ENCODE data around the gene NDUFB2. TPM values are rescaled to one million over a fixed set of nuclear protein-coding genes. Genes with fewer than 3 reads are reported as not detected.
"Not testable (repeated sequence)": the region's sequence is repeated elsewhere in the genome, so short reads cannot be mapped to it uniquely, and the experiment has no call there.

The NDUFB2 gene
- total RNA-seq, 2 experiments from 2014 or later = 73.7 to 84.4 TPM

DNA sequence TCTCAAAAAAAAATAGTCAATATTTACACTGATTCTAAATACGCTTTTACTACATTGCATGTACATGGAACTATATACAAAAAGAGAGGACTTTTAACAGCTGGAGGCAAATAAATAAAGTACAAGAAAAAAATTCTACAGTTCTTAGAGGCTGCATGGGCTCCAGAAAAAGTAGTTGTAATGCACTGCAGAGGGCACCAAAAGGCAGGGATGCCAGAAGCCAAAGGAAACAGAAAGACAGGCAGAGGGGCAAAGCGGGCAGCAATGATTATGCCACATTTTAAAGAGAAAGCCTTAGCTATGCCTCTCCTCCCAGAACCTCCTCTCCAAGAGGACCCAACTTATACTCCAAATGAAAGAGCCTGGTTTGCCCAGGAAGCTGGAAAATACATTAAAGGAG, 35.4 kb upstream of the NDUFB2 start:
- Histone ChIP-seq H3K4me3 (ENCODE audit: low read length) (no peak overlapping the region), H3K4me1 (ENCODE audit: insufficient read depth, low read length) (peaks cover 12% of the 10 kb centered on the region), H3K36me3 (ENCODE audit: insufficient read depth, low read length) (no peaks in the 10 kb centered on the region), H3K27me3 (ENCODE audit: control insufficient read depth in 1 of 2, insufficient read depth in 2 of 2, low read length in 2 of 2) (no peaks in the 10 kb centered on the region), H3K27ac (ENCODE audit: low read depth in 1 of 2, low read length in 2 of 2) (no peak overlapping the region), H3K9me3 (ENCODE audit: control insufficient read depth in 1 of 2, insufficient read depth in 1 of 2, low read length in 2 of 2) (no peaks in the 10 kb centered on the region)
- CTCF ChIA-PET = no interaction called here
- Mint-ChIP-seq H3K4me1 (ENCODE audit: low read depth) (peaks cover 7% of the 10 kb centered on the region), H3K27me3 (peaks cover 16% of the 10 kb centered on the region), H3K4me3 (no peak overlapping the region), H3K36me3 (ENCODE audit: low read depth) (no peaks in the 10 kb centered on the region), H3K9me3 (no peaks in the 10 kb centered on the region), H3K27ac (no peak overlapping the region)
- intact Hi-C loops (cut with DNase I, micrococcal nuclease) = no loop called here
- DNase-seq (no peak), ATAC-seq (ENCODE audit: poor library complexity) (no peak)
- POLR2A ChIA-PET = interaction anchor here (2.5 kb wide), 1 partner anchor 12 kb away, joined by 7 read pairs; the partner anchor contains the start of gene ADCK2
- TF ChIP-seq, protein P1, sequence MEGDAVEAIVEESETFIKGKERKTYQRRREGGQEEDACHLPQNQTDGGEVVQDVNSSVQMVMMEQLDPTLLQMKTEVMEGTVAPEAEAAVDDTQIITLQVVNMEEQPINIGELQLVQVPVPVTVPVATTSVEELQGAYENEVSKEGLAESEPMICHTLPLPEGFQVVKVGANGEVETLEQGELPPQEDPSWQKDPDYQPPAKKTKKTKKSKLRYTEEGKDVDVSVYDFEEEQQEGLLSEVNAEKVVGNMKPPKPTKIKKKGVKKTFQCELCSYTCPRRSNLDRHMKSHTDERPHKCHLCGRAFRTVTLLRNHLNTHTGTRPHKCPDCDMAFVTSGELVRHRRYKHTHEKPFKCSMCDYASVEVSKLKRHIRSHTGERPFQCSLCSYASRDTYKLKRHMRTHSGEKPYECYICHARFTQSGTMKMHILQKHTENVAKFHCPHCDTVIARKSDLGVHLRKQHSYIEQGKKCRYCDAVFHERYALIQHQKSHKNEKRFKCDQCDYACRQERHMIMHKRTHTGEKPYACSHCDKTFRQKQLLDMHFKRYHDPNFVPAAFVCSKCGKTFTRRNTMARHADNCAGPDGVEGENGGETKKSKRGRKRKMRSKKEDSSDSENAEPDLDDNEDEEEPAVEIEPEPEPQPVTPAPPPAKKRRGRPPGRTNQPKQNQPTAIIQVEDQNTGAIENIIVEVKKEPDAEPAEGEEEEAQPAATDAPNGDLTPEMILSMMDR (IDR thresholded peaks at IDR 0.05) = no peak

- DNase-seq; H3K27me3 Mint-ChIP-seq; H3K36me3 ChIP-seq (ENCODE audit: insufficient read depth, low read length); H3K27ac Mint-ChIP-seq; H3K9me3 ChIP-seq (ENCODE audit: control insufficient read depth in 1 of 2, insufficient read depth in 1 of 2, low read length in 2 of 2); H3K36me3 Mint-ChIP-seq (ENCODE audit: low read depth); H3K4me3 Mint-ChIP-seq; CTCF ChIA-PET; H3K27me3 ChIP-seq (ENCODE audit: control insufficient read depth in 1 of 2, insufficient read depth in 2 of 2, low read length in 2 of 2); H3K9me3 Mint-ChIP-seq; ATAC-seq (ENCODE audit: poor library complexity); H3K4me3 ChIP-seq (ENCODE audit: low read length); H3K4me1 Mint-ChIP-seq (ENCODE audit: low read depth); H3K27ac ChIP-seq (ENCODE audit: low read depth in 1 of 2, low read length in 2 of 2); intact Hi-C loops (cut with DNase I, micrococcal nuclease); H3K4me1 ChIP-seq (ENCODE audit: insufficient read depth, low read length); POLR2A ChIA-PET: not testable (repeated sequence)
These were observed 33.6 kb upstream of the NDUFB2 start for GRCh38 chr7:140662938-140663337.

DNA sequence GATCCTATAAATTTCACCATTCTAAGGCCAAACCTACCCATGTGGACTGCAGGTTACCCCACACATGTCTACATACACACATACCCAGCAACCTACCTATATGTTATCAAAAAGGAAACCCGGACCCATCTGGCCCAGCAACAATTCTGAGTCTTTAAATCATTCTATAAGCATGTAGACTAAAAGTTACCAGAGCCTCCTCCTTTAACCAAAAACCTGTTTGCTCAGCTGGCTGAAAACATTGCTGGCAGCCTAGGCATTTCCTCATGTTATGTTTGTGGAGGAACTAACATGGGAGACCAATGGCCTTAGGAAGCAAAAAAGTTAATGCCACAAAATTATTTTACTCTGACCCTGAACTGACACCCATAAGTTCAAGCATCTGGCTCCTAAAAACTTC, 29.0 kb upstream of the NDUFB2 start:
- Histone ChIP-seq H3K27ac (ENCODE audit: low read depth in 1 of 2, low read length in 2 of 2) (no peak overlapping the region), H3K9me3 (ENCODE audit: control insufficient read depth in 1 of 2, insufficient read depth in 1 of 2, low read length in 2 of 2) (no peaks in the 10 kb centered on the region), H3K4me3 (ENCODE audit: low read length) (no peak overlapping the region), H3K4me1 (ENCODE audit: insufficient read depth, low read length) (peaks cover 3% of the 10 kb centered on the region), H3K36me3 (ENCODE audit: insufficient read depth, low read length) (no peaks in the 10 kb centered on the region), H3K27me3 (ENCODE audit: control insufficient read depth in 1 of 2, insufficient read depth in 2 of 2, low read length in 2 of 2) (no peaks in the 10 kb centered on the region)
- intact Hi-C loops (cut with DNase I, micrococcal nuclease) = no loop called here
- ChIA-PET CTCF (no interaction called here), POLR2A (no interaction called here)
- peaks cover 7% of the 10 kb centered on the region for H3K4me1 Mint-ChIP-seq (ENCODE audit: low read depth)
- TF ChIP-seq, protein P1 (IDR thresholded peaks at IDR 0.05) = no peak
- H3K36me3 Mint-ChIP-seq (ENCODE audit: low read depth) = no peaks in the 10 kb centered on the region
- H3K4me3 Mint-ChIP-seq = no peak overlapping the region
- H3K9me3 Mint-ChIP-seq = no peaks in the 10 kb centered on the region
- H3K27me3 Mint-ChIP-seq = no peaks in the 10 kb centered on the region
- DNase-seq (no peak), ATAC-seq (ENCODE audit: poor library complexity) (no peak)
- H3K27ac Mint-ChIP-seq = no peak overlapping the region

- intact Hi-C loops (cut with DNase I, micrococcal nuclease) = no loop called here
- TF ChIP-seq, protein P1 (IDR thresholded peaks at IDR 0.05) = no peak
- no peak overlapping the region for H3K27ac Mint-ChIP-seq
- no peak for ATAC-seq (ENCODE audit: poor library complexity)
- H3K27me3 ChIP-seq (ENCODE audit: control insufficient read depth in 1 of 2, insufficient read depth in 2 of 2, low read length in 2 of 2) = no peaks in the 10 kb centered on the region
- no peaks in the 10 kb centered on the region for H3K9me3 ChIP-seq (ENCODE audit: control insufficient read depth in 1 of 2, insufficient read depth in 1 of 2, low read length in 2 of 2)
- peaks cover 6% of the 10 kb centered on the region for H3K4me1 ChIP-seq (ENCODE audit: insufficient read depth, low read length)
- no peaks in the 10 kb centered on the region for H3K36me3 Mint-ChIP-seq (ENCODE audit: low read depth)
- no peak overlapping the region for H3K4me3 Mint-ChIP-seq
- H3K4me3 ChIP-seq (ENCODE audit: low read length) = no peak overlapping the region
- no peak for DNase-seq
- no peaks in the 10 kb centered on the region for H3K9me3 Mint-ChIP-seq
- no peaks in the 10 kb centered on the region for H3K36me3 ChIP-seq (ENCODE audit: insufficient read depth, low read length)
- ChIA-PET CTCF (no interaction called here), POLR2A (no interaction called here)
- H3K4me1 Mint-ChIP-seq (ENCODE audit: low read depth) = peaks cover 10% of the 10 kb centered on the region
- H3K27me3 Mint-ChIP-seq = no peaks in the 10 kb centered on the region
- no peak overlapping the region for H3K27ac ChIP-seq (ENCODE audit: low read depth in 1 of 2, low read length in 2 of 2)
These were observed 27.9 kb upstream of the NDUFB2 start for GRCh38 chr7:140668641-140669040.
